DND-41 (cell line): Measurements from ENCODE around the gene GRID2.

Experiments
- ATAC-seq: fragments of 200-7000 bp; cut with Tn5 transposase; 3 replicates; pipeline ENCODE4 v1.9.1; 2021; ENCODE audit warnings: low read depth; ENCODE audit not compliant: insufficient read depth
- DNase-seq: peaks from one replicate; pipeline ENCODE4 v3.0.0-alpha.2; 2020
- H2AFZ ChIP-seq: 2 replicates; pipeline ENCODE4 v1.6.0; 2012; ENCODE audit warnings: low read depth, low read length
- H3K27ac ChIP-seq: 2 replicates; pipeline ENCODE4 v1.5.1; 2012; ENCODE audit warnings: low read length, inconsistent platforms
- H3K27me3 ChIP-seq: fragments of 200-600 bp; sonication (generic); 2 replicates; pipeline ENCODE4 v1.6.0; 2012; ENCODE audit warnings: low read length, mild to moderate bottlenecking, inconsistent platforms; ENCODE audit not compliant: insufficient read depth, poor library complexity
- H3K36me3 ChIP-seq: 2 replicates; pipeline ENCODE4 v1.5.1; 2012; ENCODE audit warnings: low read length, inconsistent platforms; ENCODE audit not compliant: insufficient read depth
- H3K4me1 ChIP-seq: 2 replicates; pipeline ENCODE4 v1.5.1; 2012; ENCODE audit warnings: mild to moderate bottlenecking, low read length; ENCODE audit not compliant: insufficient read depth
- H3K4me2 ChIP-seq: 2 replicates; pipeline ENCODE4 v1.6.0; 2012; ENCODE audit warnings: mild to moderate bottlenecking, moderate library complexity, low read length, inconsistent platforms; ENCODE audit not compliant: insufficient read depth
- H3K4me3 ChIP-seq, 2 experiments: fragments of 200-600 bp in 1 of 2; shearing (Covaris generic) in 1 of 2; 2 replicates each; pipeline ENCODE4 v1.5.1; 2012 to 2016; ENCODE audit warnings: inconsistent platforms in 2 of 2, low read length in 2 of 2, mild to moderate bottlenecking in 2 of 2, low read depth in 1 of 2, moderate library complexity in 1 of 2
- H3K79me2 ChIP-seq: 2 replicates; pipeline ENCODE4 v1.6.0; 2012; ENCODE audit warnings: low read length, inconsistent platforms; ENCODE audit not compliant: insufficient read depth
- H3K9ac ChIP-seq: 2 replicates; pipeline ENCODE4 v1.6.0; 2012; ENCODE audit warnings: low read depth, mild to moderate bottlenecking, inconsistent platforms, low read length, moderate library complexity
- H3K9me3 ChIP-seq: 2 replicates; pipeline ENCODE4 v1.5.1; 2012; ENCODE audit warnings: low read length, moderate library complexity, mild to moderate bottlenecking, inconsistent platforms; ENCODE audit not compliant: insufficient read depth, severe bottlenecking
- H4K20me1 ChIP-seq: 2 replicates; pipeline ENCODE4 v1.6.0; 2012; ENCODE audit warnings: low read length; ENCODE audit not compliant: insufficient read depth
- EZH2 ChIP-seq: IDR thresholded peaks from 3 replicates; pipeline ENCODE4 v1.6.1; 2012; ENCODE audit warnings: borderline replicate concordance, low read depth, mild to moderate bottlenecking, moderate library complexity, low read length, inconsistent platforms; ENCODE audit not compliant: severe bottlenecking
- TF ChIP-seq, protein P1 (sequence below): IDR thresholded peaks from 2 replicates; pipeline ENCODE4 v1.5.1; 2012; ENCODE audit warnings: borderline replicate concordance, low read length, moderate library complexity, mild to moderate bottlenecking; ENCODE audit not compliant: poor library complexity, severe bottlenecking; ENCODE audit errors: extremely low read depth

GRID2 gene

DNA sequence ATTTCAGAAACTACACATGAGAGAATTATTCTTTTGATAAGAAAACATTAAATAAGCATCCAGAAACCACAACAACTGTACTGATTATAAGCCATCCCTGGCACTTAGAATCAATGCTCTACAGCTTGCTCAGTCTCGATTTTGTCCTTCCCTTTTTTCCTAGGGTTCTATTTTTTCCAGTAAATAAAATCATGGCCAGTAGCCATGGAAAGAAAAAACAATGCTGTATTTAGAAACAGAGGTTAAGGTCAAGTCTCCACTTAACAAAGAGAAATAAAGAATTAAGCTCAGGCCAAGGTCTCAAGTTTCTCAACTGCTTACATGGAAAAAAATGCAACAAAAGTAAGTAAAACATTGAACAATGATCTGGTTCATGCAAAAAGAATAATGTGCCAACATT is 38.7 kb upstream of the GRID2 start:
- no peak for ATAC-seq
- H3K79me2 ChIP-seq = no peaks in the 10 kb centered on the region
- DNase-seq = no peak

DNA sequence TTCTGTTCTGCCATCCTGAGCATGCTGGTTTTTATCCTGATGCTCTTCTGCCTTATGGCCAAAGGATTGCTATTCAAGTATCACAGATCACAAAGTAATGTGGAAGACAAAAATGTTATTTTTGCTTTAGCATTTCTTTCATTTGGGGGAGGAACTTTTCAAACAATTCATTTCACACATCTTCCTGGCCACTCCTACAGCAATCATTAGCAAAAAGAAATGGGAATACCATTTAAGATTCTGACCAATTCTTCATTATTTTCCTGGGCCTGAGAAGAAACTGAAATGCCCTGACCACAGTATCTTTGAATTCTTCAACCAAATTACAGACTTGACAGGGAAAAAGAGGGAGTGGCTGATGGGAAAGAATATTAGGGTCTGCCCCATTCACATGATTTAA is 38.0 kb upstream of the GRID2 start:
- no peak overlapping the region for H3K4me3 ChIP-seq
- H3K9me3 ChIP-seq = no peaks in the 10 kb centered on the region
- no peak overlapping the region for H3K4me2 ChIP-seq
- H4K20me1 ChIP-seq = no peaks in the 10 kb centered on the region
- no peaks in the 10 kb centered on the region for H3K36me3 ChIP-seq
- H3K9ac ChIP-seq = no peak overlapping the region
- no peak overlapping the region for H2AFZ ChIP-seq
- H3K27ac ChIP-seq = no peak overlapping the region
- DNase-seq (no peak), ATAC-seq (no peak)
- no peaks in the 10 kb centered on the region for H3K4me1 ChIP-seq
- no peaks in the 10 kb centered on the region for H3K27me3 ChIP-seq
- TF ChIP-seq, protein P1, sequence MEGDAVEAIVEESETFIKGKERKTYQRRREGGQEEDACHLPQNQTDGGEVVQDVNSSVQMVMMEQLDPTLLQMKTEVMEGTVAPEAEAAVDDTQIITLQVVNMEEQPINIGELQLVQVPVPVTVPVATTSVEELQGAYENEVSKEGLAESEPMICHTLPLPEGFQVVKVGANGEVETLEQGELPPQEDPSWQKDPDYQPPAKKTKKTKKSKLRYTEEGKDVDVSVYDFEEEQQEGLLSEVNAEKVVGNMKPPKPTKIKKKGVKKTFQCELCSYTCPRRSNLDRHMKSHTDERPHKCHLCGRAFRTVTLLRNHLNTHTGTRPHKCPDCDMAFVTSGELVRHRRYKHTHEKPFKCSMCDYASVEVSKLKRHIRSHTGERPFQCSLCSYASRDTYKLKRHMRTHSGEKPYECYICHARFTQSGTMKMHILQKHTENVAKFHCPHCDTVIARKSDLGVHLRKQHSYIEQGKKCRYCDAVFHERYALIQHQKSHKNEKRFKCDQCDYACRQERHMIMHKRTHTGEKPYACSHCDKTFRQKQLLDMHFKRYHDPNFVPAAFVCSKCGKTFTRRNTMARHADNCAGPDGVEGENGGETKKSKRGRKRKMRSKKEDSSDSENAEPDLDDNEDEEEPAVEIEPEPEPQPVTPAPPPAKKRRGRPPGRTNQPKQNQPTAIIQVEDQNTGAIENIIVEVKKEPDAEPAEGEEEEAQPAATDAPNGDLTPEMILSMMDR = no peak
- no peak for TF ChIP-seq EZH2
- no peaks in the 10 kb centered on the region for H3K79me2 ChIP-seq

More for the DNA sequence above, 38.7 kb upstream of the GRID2 start:
- H3K4me1 ChIP-seq = no peaks in the 10 kb centered on the region
- H3K27me3 ChIP-seq = no peaks in the 10 kb centered on the region
- H3K4me2 ChIP-seq = no peak overlapping the region
- TF ChIP-seq EZH2 = no peak
- TF ChIP-seq, protein P1 = no peak
- H3K9ac ChIP-seq = no peak overlapping the region
- no peaks in the 10 kb centered on the region for H3K9me3 ChIP-seq
- H3K27ac ChIP-seq = no peak overlapping the region
- H3K36me3 ChIP-seq = no peaks in the 10 kb centered on the region
- no peak overlapping the region for H2AFZ ChIP-seq
- no peaks in the 10 kb centered on the region for H4K20me1 ChIP-seq
- H3K4me3 ChIP-seq = no peak overlapping the region

DNA sequence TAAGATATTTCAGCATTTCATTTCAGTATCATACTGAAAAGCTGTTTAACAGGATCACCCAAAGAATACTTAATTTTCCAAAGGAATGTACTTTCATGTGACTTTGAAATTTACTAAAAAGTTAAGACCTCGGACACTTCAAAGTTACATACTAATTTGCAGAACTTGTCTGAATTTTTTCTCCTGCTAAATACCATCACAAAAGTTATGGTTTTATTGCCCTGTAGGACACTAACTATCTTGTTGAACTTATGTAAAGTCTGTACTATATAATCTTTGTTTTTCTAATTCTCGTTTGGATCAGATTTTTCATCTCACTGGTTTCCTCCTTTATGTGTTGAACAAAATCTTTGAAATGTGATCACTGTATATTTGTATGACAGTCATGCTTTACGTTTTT is 37.2 kb upstream of the GRID2 start:
- H3K4me2 ChIP-seq = no peak overlapping the region
- no peaks in the 10 kb centered on the region for H3K27me3 ChIP-seq
- no peak for ATAC-seq
- H3K36me3 ChIP-seq = no peaks in the 10 kb centered on the region
- TF ChIP-seq, protein P1 = no peak
- no peak for TF ChIP-seq EZH2
- H2AFZ ChIP-seq = no peak overlapping the region
- H3K4me1 ChIP-seq = no peaks in the 10 kb centered on the region
- H3K79me2 ChIP-seq = no peaks in the 10 kb centered on the region
- H3K4me3 ChIP-seq = no peak overlapping the region
- no peaks in the 10 kb centered on the region for H4K20me1 ChIP-seq
- no peak overlapping the region for H3K9ac ChIP-seq
- no peaks in the 10 kb centered on the region for H3K9me3 ChIP-seq
- no peak overlapping the region for H3K27ac ChIP-seq
- no peak for DNase-seq

DNA sequence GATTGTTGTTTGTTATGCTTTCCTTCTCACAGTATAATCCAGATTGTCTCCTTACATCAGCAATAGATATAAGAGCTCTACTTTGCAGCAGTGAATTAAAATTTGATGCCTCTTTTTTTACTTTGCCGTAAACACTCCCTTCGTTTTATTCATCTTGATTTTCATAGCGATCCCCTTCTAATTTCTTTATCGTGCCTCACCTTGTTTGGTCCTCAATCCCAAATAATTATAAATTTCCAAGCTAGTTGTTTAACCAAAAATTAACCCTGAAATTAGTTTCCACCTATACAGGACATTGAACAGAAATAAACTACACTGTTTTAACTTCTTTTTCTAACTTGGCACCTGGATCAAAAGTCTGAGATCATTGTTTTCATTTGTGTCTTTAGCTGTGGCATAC is 35.1 kb upstream of the GRID2 start:
- H3K4me3 ChIP-seq = no peak overlapping the region
- H3K4me2 ChIP-seq = no peak overlapping the region
- ATAC-seq = no peak
- no peak overlapping the region for H3K9ac ChIP-seq
- no peaks in the 10 kb centered on the region for H4K20me1 ChIP-seq
- DNase-seq = no peak
- H3K36me3 ChIP-seq = no peaks in the 10 kb centered on the region
- no peaks in the 10 kb centered on the region for H3K27me3 ChIP-seq
- H3K4me1 ChIP-seq = no peaks in the 10 kb centered on the region
- no peaks in the 10 kb centered on the region for H3K79me2 ChIP-seq
- no peak overlapping the region for H2AFZ ChIP-seq
- H3K27ac ChIP-seq = no peak overlapping the region
- TF ChIP-seq, protein P1 = no peak
- TF ChIP-seq EZH2 = no peak
- H3K9me3 ChIP-seq = no peaks in the 10 kb centered on the region
